ENCODE data around the gene FAM83G.

Gene FAM83G

GRCh38 chr17:18981335-18981641, 23.3 kb downstream of the FAM83G start:
- no peak overlapping the region for H2AFZ ChIP-seq (ENCODE audit: low read length)
- H4K20me1 ChIP-seq (ENCODE audit: insufficient read depth, low read length, poor library complexity, severe bottlenecking) = no peaks in the 10 kb centered on the region
- no peaks in the 10 kb centered on the region for H3K36me3 ChIP-seq (ENCODE audit: insufficient read depth, low read length)
- no peak for TF ChIP-seq EZH2phosphoT487 (IDR thresholded peaks at IDR 0.05; ENCODE audit: borderline replicate concordance)
- TF ChIP-seq, protein P1, sequence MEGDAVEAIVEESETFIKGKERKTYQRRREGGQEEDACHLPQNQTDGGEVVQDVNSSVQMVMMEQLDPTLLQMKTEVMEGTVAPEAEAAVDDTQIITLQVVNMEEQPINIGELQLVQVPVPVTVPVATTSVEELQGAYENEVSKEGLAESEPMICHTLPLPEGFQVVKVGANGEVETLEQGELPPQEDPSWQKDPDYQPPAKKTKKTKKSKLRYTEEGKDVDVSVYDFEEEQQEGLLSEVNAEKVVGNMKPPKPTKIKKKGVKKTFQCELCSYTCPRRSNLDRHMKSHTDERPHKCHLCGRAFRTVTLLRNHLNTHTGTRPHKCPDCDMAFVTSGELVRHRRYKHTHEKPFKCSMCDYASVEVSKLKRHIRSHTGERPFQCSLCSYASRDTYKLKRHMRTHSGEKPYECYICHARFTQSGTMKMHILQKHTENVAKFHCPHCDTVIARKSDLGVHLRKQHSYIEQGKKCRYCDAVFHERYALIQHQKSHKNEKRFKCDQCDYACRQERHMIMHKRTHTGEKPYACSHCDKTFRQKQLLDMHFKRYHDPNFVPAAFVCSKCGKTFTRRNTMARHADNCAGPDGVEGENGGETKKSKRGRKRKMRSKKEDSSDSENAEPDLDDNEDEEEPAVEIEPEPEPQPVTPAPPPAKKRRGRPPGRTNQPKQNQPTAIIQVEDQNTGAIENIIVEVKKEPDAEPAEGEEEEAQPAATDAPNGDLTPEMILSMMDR (conservative IDR thresholded peaks at IDR 0.05; ENCODE audit: low read length) = no peak
- no peaks in the 10 kb centered on the region for H3K9me2 ChIP-seq (replicated peaks; ENCODE audit: low read depth, low read length)
- H3K4me3 ChIP-seq (ENCODE audit: low read length, poor library complexity, severe bottlenecking) = no peak overlapping the region
- peaks cover 7% of the 10 kb centered on the region for H3K4me1 ChIP-seq (ENCODE audit: insufficient read depth, low read length, poor library complexity, severe bottlenecking)
- no peak overlapping the region for H3K9ac ChIP-seq (ENCODE audit: low read depth, low read length, poor library complexity, severe bottlenecking)
- H3K27me3 ChIP-seq (ENCODE audit: insufficient read depth, low read length, poor library complexity, severe bottlenecking) = peaks cover 8% of the 10 kb centered on the region
- H3K9me3 ChIP-seq (ENCODE audit: insufficient read depth, low read depth, low read length) = no peaks in the 10 kb centered on the region
- no peaks in the 10 kb centered on the region for H3K79me2 ChIP-seq (ENCODE audit: insufficient read depth, low read length)
- no peaks in the 10 kb centered on the region for H3F3A ChIP-seq (ENCODE audit: low read depth)
- H3K4me2 ChIP-seq (ENCODE audit: low read depth, low read length, poor library complexity, severe bottlenecking) = no peak overlapping the region

DNA sequence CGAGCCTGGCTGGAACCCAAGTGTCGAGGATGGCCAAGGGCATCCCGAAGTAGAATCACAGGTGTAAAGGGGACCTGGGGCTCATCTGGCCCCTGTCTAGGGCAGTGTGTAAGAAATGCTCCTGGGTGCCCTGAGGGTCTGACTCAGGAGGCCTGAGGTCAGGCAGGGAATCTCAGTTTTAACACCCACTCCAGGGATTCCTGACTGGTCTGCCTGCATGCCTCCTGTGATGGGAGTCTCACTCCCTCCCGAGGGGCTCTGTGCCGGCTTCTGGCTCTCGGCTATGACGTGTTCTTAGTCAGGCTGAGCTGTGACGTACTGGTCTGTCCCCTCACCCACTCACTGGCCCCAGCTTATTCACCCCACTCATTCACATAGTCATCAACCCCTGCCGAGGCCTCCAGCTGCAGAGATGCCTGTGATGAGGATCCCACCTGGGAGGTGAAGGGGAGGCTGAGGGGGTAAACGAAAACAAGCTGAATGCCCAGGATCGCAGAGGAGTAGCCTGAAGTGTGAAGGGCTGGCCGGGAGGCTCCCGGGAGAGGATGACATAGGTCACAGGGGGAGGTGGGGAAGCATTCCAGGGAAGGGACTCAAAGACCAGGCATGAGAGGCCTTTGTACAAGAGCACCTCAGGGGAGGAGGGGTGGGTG, 23.8 kb downstream of the FAM83G start:
- H3K4me2 ChIP-seq (ENCODE audit: low read depth, low read length, poor library complexity, severe bottlenecking) = no peak overlapping the region
- H3F3A ChIP-seq (ENCODE audit: low read depth) = no peaks in the 10 kb centered on the region
- no peaks in the 10 kb centered on the region for H3K9me2 ChIP-seq (replicated peaks; ENCODE audit: low read depth, low read length)
- no peaks in the 10 kb centered on the region for H3K36me3 ChIP-seq (ENCODE audit: insufficient read depth, low read length)
- no peaks in the 10 kb centered on the region for H4K20me1 ChIP-seq (ENCODE audit: insufficient read depth, low read length, poor library complexity, severe bottlenecking)
- H3K4me3 ChIP-seq (ENCODE audit: low read length, poor library complexity, severe bottlenecking) = no peak overlapping the region
- H3K79me2 ChIP-seq (ENCODE audit: insufficient read depth, low read length) = no peaks in the 10 kb centered on the region
- H3K27me3 ChIP-seq (ENCODE audit: insufficient read depth, low read length, poor library complexity, severe bottlenecking) = peaks cover 8% of the 10 kb centered on the region
- H3K9ac ChIP-seq (ENCODE audit: low read depth, low read length, poor library complexity, severe bottlenecking) = no peak overlapping the region
- H3K4me1 ChIP-seq (ENCODE audit: insufficient read depth, low read length, poor library complexity, severe bottlenecking) = peaks cover 3% of the 10 kb centered on the region
- TF ChIP-seq, protein P1 (conservative IDR thresholded peaks at IDR 0.05; ENCODE audit: low read length) = no peak
- TF ChIP-seq EZH2phosphoT487 (IDR thresholded peaks at IDR 0.05; ENCODE audit: borderline replicate concordance) = no peak
- H3K9me3 ChIP-seq (ENCODE audit: insufficient read depth, low read depth, low read length) = no peaks in the 10 kb centered on the region
- no peak overlapping the region for H2AFZ ChIP-seq (ENCODE audit: low read length)

DNA sequence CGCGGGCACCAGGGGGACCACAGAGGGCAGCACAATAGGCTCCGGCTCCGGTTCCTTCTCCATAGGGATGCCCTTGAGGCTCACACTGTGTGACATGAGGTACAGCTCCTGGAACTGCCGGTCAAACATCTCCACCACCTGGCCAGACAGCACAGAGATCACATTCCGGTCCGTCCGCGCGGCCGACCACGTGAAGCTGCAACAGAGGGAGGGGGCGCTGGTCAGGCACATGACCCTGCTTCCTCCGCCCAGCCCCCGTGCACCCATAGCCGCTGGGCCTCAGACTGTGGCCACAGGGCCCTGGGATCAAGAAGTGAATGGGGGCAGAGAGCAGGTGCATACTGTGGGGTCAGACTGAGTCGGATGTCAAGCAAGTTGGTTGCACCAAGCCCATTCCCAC, 25.9 kb downstream of the FAM83G start:
- Histone ChIP-seq H3K36me3 (ENCODE audit: insufficient read depth, low read length) (no peaks in the 10 kb centered on the region), H2AFZ (ENCODE audit: low read length) (no peak overlapping the region), H3K4me3 (ENCODE audit: low read length, poor library complexity, severe bottlenecking) (no peak overlapping the region), H3K9me2 (replicated peaks; ENCODE audit: low read depth, low read length) (no peaks in the 10 kb centered on the region), H3K79me2 (ENCODE audit: insufficient read depth, low read length) (no peaks in the 10 kb centered on the region), H3K4me2 (ENCODE audit: low read depth, low read length, poor library complexity, severe bottlenecking) (no peak overlapping the region), H3K9ac (ENCODE audit: low read depth, low read length, poor library complexity, severe bottlenecking) (no peak overlapping the region), H3F3A (ENCODE audit: low read depth) (no peaks in the 10 kb centered on the region), H3K27me3 (ENCODE audit: insufficient read depth, low read length, poor library complexity, severe bottlenecking) (no peaks in the 10 kb centered on the region), H4K20me1 (ENCODE audit: insufficient read depth, low read length, poor library complexity, severe bottlenecking) (no peaks in the 10 kb centered on the region), H3K4me1 (ENCODE audit: insufficient read depth, low read length, poor library complexity, severe bottlenecking) (no peaks in the 10 kb centered on the region), H3K9me3 (ENCODE audit: insufficient read depth, low read depth, low read length) (no peaks in the 10 kb centered on the region)
- TF ChIP-seq EZH2phosphoT487 (IDR thresholded peaks at IDR 0.05; ENCODE audit: borderline replicate concordance) = no peak

DNA sequence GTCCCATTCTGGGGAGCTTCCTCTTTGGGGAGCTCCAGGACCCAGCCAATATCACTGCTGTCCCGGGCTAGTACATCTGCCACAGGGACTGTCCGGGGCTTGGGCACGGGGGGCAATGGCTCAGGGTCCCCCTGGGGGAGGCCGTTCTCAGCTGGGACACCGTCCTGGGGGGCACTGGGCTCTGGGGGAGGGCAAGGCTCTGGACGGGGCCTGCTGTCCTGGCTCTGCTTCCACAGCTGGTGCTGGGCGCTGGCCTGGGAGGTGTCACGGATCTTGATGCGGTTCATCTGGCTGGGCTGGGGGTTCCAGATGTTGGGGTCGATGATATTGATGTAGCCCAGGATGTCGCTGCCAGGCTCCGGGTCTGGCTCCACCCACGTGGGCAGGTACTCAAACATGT, 26.5 kb downstream of the FAM83G start:
- H3K4me2 ChIP-seq (ENCODE audit: low read depth, low read length, poor library complexity, severe bottlenecking) = no peak overlapping the region
- no peak for TF ChIP-seq EZH2phosphoT487 (IDR thresholded peaks at IDR 0.05; ENCODE audit: borderline replicate concordance)
- TF ChIP-seq, protein P1 (conservative IDR thresholded peaks at IDR 0.05; ENCODE audit: low read length) = no peak
- H3K36me3 ChIP-seq (ENCODE audit: insufficient read depth, low read length) = no peaks in the 10 kb centered on the region
- H3K27me3 ChIP-seq (ENCODE audit: insufficient read depth, low read length, poor library complexity, severe bottlenecking) = no peaks in the 10 kb centered on the region
- H2AFZ ChIP-seq (ENCODE audit: low read length) = no peak overlapping the region
- H3K79me2 ChIP-seq (ENCODE audit: insufficient read depth, low read length) = no peaks in the 10 kb centered on the region
- H3K9me3 ChIP-seq (ENCODE audit: insufficient read depth, low read depth, low read length) = no peaks in the 10 kb centered on the region
- H3K4me1 ChIP-seq (ENCODE audit: insufficient read depth, low read length, poor library complexity, severe bottlenecking) = no peaks in the 10 kb centered on the region
- H4K20me1 ChIP-seq (ENCODE audit: insufficient read depth, low read length, poor library complexity, severe bottlenecking) = no peaks in the 10 kb centered on the region
- H3K9me2 ChIP-seq (replicated peaks; ENCODE audit: low read depth, low read length) = no peaks in the 10 kb centered on the region
- H3K9ac ChIP-seq (ENCODE audit: low read depth, low read length, poor library complexity, severe bottlenecking) = no peak overlapping the region
- H3F3A ChIP-seq (ENCODE audit: low read depth) = no peaks in the 10 kb centered on the region
- no peak overlapping the region for H3K4me3 ChIP-seq (ENCODE audit: low read length, poor library complexity, severe bottlenecking)

Data from Loucy (cell line).